H9 (cell line): ENCODE measurements around the gene ASGR1. TPM values are rescaled to one million over a fixed set of nuclear protein-coding genes. Genes with fewer than 3 reads are reported as not detected.
"Not testable (repeated sequence)": the region's sequence is repeated elsewhere in the genome, so short reads cannot be mapped to it uniquely, and the experiment has no call there.

Experiments
- DNase-seq: peaks from one replicate; pipeline ENCODE4 v3.0.0-alpha.2; 2017
- H2AFZ ChIP-seq: one replicate; pipeline ENCODE4 v1.6.1; 2013; ENCODE audit warnings: mild to moderate bottlenecking, low read length, control low read depth, moderate library complexity
- H2AK5ac ChIP-seq: 2 replicates; pipeline ENCODE4 v1.6.1; 2013; ENCODE audit warnings: low read length, control low read depth, mixed read lengths; ENCODE audit not compliant: insufficient read length
- H2BK120ac ChIP-seq: one replicate; pipeline ENCODE4 v1.6.1; 2013; ENCODE audit warnings: low read depth, mild to moderate bottlenecking, low read length, control low read depth, inconsistent platforms; ENCODE audit not compliant: poor library complexity, severe bottlenecking
- H2BK12ac ChIP-seq: 2 replicates; pipeline ENCODE4 v1.6.1; 2013; ENCODE audit warnings: low read length, control low read depth, mixed read lengths, low read depth; ENCODE audit not compliant: insufficient read length
- H2BK15ac ChIP-seq: 2 replicates; pipeline ENCODE4 v1.6.1; 2013; ENCODE audit warnings: low read depth, low read length, control low read depth
- H2BK20ac ChIP-seq: one replicate; pipeline ENCODE4 v1.6.1; 2013; ENCODE audit warnings: low read depth, mild to moderate bottlenecking, low read length, control low read depth, inconsistent platforms; ENCODE audit not compliant: poor library complexity, severe bottlenecking
- H2BK5ac ChIP-seq: 2 replicates; pipeline ENCODE4 v1.6.1; 2013; ENCODE audit warnings: low read length, control low read depth, mixed read lengths; ENCODE audit not compliant: insufficient read length
- H3K14ac ChIP-seq: 2 replicates; pipeline ENCODE4 v1.6.1; 2013; ENCODE audit warnings: low read length, control low read depth; ENCODE audit not compliant: insufficient read depth
- H3K18ac ChIP-seq: 2 replicates; pipeline ENCODE4 v1.6.1; 2013; ENCODE audit warnings: low read depth, mild to moderate bottlenecking, mixed read lengths, low read length, control low read depth; ENCODE audit not compliant: insufficient read length
- H3K23ac ChIP-seq: 2 replicates; pipeline ENCODE4 v1.6.1; 2013; ENCODE audit warnings: low read length, control low read depth, mixed read lengths, low read depth; ENCODE audit not compliant: insufficient read length
- H3K23me2 ChIP-seq: 2 replicates; pipeline ENCODE4 v1.6.1; 2013; ENCODE audit warnings: low read depth, mild to moderate bottlenecking, mixed read lengths, low read length, control low read depth; ENCODE audit not compliant: insufficient read length, poor library complexity, severe bottlenecking
- H3K27ac ChIP-seq: 2 replicates; pipeline ENCODE4 v1.5.1; 2013; ENCODE audit warnings: low read length, control low read depth, mixed read lengths, low read depth; ENCODE audit not compliant: insufficient read length
- H3K27me3 ChIP-seq: 2 replicates; pipeline ENCODE4 v1.6.1; 2013; ENCODE audit warnings: low read length, control low read depth, inconsistent platforms; ENCODE audit not compliant: insufficient read depth
- H3K4ac ChIP-seq: 2 replicates; pipeline ENCODE4 v1.6.1; 2013; ENCODE audit warnings: low read depth, mild to moderate bottlenecking, control low read depth, inconsistent platforms, low read length, moderate library complexity
- H3K4me1 ChIP-seq: 2 replicates; pipeline ENCODE4 v1.6.1; 2013; ENCODE audit warnings: low read length, control low read depth, inconsistent platforms; ENCODE audit not compliant: insufficient read depth
- H3K4me2 ChIP-seq: 2 replicates; pipeline ENCODE4 v1.6.1; 2013; ENCODE audit warnings: low read length, control low read depth, mixed read lengths; ENCODE audit not compliant: insufficient read length, insufficient read depth
- H3K56ac ChIP-seq: 2 replicates; pipeline ENCODE4 v1.6.1; 2013; ENCODE audit warnings: low read depth, mild to moderate bottlenecking, mixed read lengths, low read length, control low read depth; ENCODE audit not compliant: insufficient read length
- H3K79me1 ChIP-seq: 2 replicates; pipeline ENCODE4 v1.6.1; 2013; ENCODE audit warnings: low read depth, mild to moderate bottlenecking, moderate library complexity, low read length, control low read depth, inconsistent platforms; ENCODE audit not compliant: insufficient read depth, poor library complexity, severe bottlenecking
- H3K79me2 ChIP-seq: 2 replicates; pipeline ENCODE4 v1.6.1; 2013; ENCODE audit warnings: low read length, control low read depth, inconsistent platforms; ENCODE audit not compliant: insufficient read depth
- H3K9ac ChIP-seq: 2 replicates; pipeline ENCODE4 v1.6.1; 2013; ENCODE audit warnings: low read length, control low read depth, mixed read lengths; ENCODE audit not compliant: insufficient read length; ENCODE audit errors: extremely low read depth
- H3K9me3 ChIP-seq: one replicate; pipeline ENCODE4 v1.6.1; 2013; ENCODE audit warnings: low read depth, low read length, inconsistent platforms; ENCODE audit not compliant: control insufficient read depth
- H3T11ph ChIP-seq: one replicate; pipeline ENCODE4 v1.6.1; 2013; ENCODE audit warnings: mild to moderate bottlenecking, low read length, control low read depth, inconsistent platforms
- H4K20me1 ChIP-seq: one replicate; pipeline ENCODE4 v1.6.1; 2013; ENCODE audit not compliant: control insufficient read depth, insufficient read length, insufficient read depth
- H4K5ac ChIP-seq: 2 replicates; pipeline ENCODE4 v1.6.1; 2013; ENCODE audit warnings: low read depth, mild to moderate bottlenecking, mixed read lengths, low read length, control low read depth; ENCODE audit not compliant: insufficient read length
- H4K8ac ChIP-seq: replicated peaks from 2 replicates; pipeline ENCODE4 v1.6.1; 2013; ENCODE audit warnings: low read length, control low read depth, mixed read lengths, low read depth; ENCODE audit not compliant: insufficient read length
- H4K91ac ChIP-seq: 2 replicates; pipeline ENCODE4 v1.6.1; 2013; ENCODE audit warnings: low read depth, mild to moderate bottlenecking, moderate library complexity, mixed read lengths, low read length, control low read depth; ENCODE audit not compliant: insufficient read length
- H3K27ac Mint-ChIP-seq, 3 experiments: 2 replicates in 2 of 3; 3 replicates in 1 of 3; pipeline ENCODE4 v1.8.0; 2020 to 2021; ENCODE audit warnings: mixed read lengths in 3 of 3, mild to moderate bottlenecking in 1 of 3, moderate library complexity in 1 of 3
- H3K27me3 Mint-ChIP-seq: 2 replicates; pipeline ENCODE4 v1.8.0; 2021; ENCODE audit warnings: low read depth, mild to moderate bottlenecking, moderate library complexity, mixed read lengths
- H3K36me3 Mint-ChIP-seq, 3 experiments: 2 replicates in 2 of 3; 3 replicates in 1 of 3; pipeline ENCODE4 v1.8.0; 2020 to 2021; ENCODE audit warnings: low read depth in 3 of 3, mixed read lengths in 3 of 3; ENCODE audit not compliant: insufficient read depth in 1 of 3
- H3K4me1 Mint-ChIP-seq, 2 experiments: 2 replicates each; pipeline ENCODE4 v1.8.0; 2020; ENCODE audit warnings: mixed read lengths in 2 of 2
- H3K4me3 Mint-ChIP-seq, 2 experiments: 2 replicates in 1 of 2; 3 replicates in 1 of 2; pipeline ENCODE4 v1.8.0; 2020 to 2021; ENCODE audit warnings: mild to moderate bottlenecking in 2 of 2, mixed read lengths in 2 of 2, moderate library complexity in 1 of 2
- H3K9me3 Mint-ChIP-seq, 2 experiments: 2 replicates in 1 of 2; 3 replicates in 1 of 2; pipeline ENCODE4 v1.8.0; 2020; ENCODE audit warnings: mild to moderate bottlenecking in 2 of 2, mixed read lengths in 2 of 2, moderate library complexity in 1 of 2
- WGBS: extraction: QIAGEN DNeasy Blood & Tissue Kit; methylation state at CpG from one replicate; pipeline ENCODE4 v1.1.7; 2013; ENCODE audit warnings: missing lambda C conversion rate, low lambda C conversion rate, mixed read lengths; ENCODE audit not compliant: insufficient read length; ENCODE audit errors: extremely low coverage; 5-methylcytosine and 5-hydroxymethylcytosine counted together
- total RNA-seq: library from RNA; stranded (reverse); gene quantifications from 2 replicates; pipeline ENCODE4 v1.2.1, GENCODE V29; 2021
- TF ChIP-seq, protein P1 (sequence below): fragments of 200-600 bp; sonication (generic); conservative IDR thresholded peaks from 3 replicates; pipeline ENCODE4 v1.8.0; 2021; ENCODE audit warnings: antibody characterized with exemption, mild to moderate bottlenecking

Gene ASGR1
- total RNA-seq, 1 experiment from 2014 or later, result 5.9 TPM

DNA sequence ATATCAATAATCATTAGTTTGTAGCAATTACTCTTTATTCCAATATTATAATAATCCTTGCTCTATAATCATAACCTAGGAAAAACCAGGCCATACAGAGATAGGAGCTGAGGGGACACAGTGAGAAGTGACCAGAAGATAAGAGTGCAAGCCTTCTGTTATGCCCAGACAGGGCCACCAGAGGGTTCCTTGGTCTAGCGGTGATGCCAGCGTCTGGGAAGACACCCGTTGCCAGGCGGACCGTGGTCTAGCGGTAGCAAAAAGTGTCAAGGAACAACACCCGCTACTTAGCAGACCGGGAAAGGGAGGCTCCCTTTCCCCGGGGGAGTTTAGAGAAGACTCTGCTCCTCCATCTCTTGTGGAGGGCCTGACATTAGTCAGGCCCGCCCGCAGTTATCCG is 52.8 kb downstream of the ASGR1 start:
- H2BK12ac ChIP-seq, H2AFZ ChIP-seq: not testable (repeated sequence)

More for the DNA sequence above, 52.8 kb downstream of the ASGR1 start:
- not testable (repeated sequence) for H4K20me1 ChIP-seq, H3T11ph ChIP-seq, H3K79me2 ChIP-seq, H3K56ac ChIP-seq, H3K23ac ChIP-seq, H3K14ac ChIP-seq, H3K4me3 Mint-ChIP-seq, H3K9me3 ChIP-seq, H2BK15ac ChIP-seq, H3K27ac ChIP-seq, H2BK5ac ChIP-seq, H3K36me3 Mint-ChIP-seq, H3K79me1 ChIP-seq, H4K8ac ChIP-seq, H3K27me3 ChIP-seq, H3K4me1 ChIP-seq, DNase-seq, H2BK120ac ChIP-seq, H3K9ac ChIP-seq, H2BK20ac ChIP-seq, H4K91ac ChIP-seq, H3K27ac Mint-ChIP-seq, H2AK5ac ChIP-seq, H4K5ac ChIP-seq, H3K9me3 Mint-ChIP-seq, H3K18ac ChIP-seq, H3K4me2 ChIP-seq, H3K4ac ChIP-seq, H3K23me2 ChIP-seq
- no CpG with 5 or more reads among the region's 12 CpGs for WGBS
- TF ChIP-seq, protein P1, sequence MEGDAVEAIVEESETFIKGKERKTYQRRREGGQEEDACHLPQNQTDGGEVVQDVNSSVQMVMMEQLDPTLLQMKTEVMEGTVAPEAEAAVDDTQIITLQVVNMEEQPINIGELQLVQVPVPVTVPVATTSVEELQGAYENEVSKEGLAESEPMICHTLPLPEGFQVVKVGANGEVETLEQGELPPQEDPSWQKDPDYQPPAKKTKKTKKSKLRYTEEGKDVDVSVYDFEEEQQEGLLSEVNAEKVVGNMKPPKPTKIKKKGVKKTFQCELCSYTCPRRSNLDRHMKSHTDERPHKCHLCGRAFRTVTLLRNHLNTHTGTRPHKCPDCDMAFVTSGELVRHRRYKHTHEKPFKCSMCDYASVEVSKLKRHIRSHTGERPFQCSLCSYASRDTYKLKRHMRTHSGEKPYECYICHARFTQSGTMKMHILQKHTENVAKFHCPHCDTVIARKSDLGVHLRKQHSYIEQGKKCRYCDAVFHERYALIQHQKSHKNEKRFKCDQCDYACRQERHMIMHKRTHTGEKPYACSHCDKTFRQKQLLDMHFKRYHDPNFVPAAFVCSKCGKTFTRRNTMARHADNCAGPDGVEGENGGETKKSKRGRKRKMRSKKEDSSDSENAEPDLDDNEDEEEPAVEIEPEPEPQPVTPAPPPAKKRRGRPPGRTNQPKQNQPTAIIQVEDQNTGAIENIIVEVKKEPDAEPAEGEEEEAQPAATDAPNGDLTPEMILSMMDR, result peak; percentile 32; the same call in 1 of the 3 replicates
- Mint-ChIP-seq H3K4me1 (peaks cover 18 to 19% of the 10 kb centered on the region in 2 experiments), H3K27me3 (peaks cover 36% of the 10 kb centered on the region)
